ENCODE results near the gene SLC22A15.

GRCh38 chr1:115976921-115977498, 697 bp downstream of the SLC22A15 start:
- no peak for TF ChIP-seq GABPA (IDR thresholded peaks at IDR 0.05; ENCODE audit: low read depth)
- TF ChIP-seq, protein P1, sequence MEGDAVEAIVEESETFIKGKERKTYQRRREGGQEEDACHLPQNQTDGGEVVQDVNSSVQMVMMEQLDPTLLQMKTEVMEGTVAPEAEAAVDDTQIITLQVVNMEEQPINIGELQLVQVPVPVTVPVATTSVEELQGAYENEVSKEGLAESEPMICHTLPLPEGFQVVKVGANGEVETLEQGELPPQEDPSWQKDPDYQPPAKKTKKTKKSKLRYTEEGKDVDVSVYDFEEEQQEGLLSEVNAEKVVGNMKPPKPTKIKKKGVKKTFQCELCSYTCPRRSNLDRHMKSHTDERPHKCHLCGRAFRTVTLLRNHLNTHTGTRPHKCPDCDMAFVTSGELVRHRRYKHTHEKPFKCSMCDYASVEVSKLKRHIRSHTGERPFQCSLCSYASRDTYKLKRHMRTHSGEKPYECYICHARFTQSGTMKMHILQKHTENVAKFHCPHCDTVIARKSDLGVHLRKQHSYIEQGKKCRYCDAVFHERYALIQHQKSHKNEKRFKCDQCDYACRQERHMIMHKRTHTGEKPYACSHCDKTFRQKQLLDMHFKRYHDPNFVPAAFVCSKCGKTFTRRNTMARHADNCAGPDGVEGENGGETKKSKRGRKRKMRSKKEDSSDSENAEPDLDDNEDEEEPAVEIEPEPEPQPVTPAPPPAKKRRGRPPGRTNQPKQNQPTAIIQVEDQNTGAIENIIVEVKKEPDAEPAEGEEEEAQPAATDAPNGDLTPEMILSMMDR (IDR thresholded peaks at IDR 0.05; ENCODE audit: insufficient read depth, low read length), result no peak

Measured in HL-60 (cell line).